HUES48 (cell line): ENCODE measurements around the gene DHRSX.
"Not testable (repeated sequence)": the region's sequence is repeated elsewhere in the genome, so short reads cannot be mapped to it uniquely, and the experiment has no call there.

Source experiments
- H3K27ac ChIP-seq: one replicate; pipeline ENCODE4 v1.7.0; 2013; ENCODE audit warnings: low read depth, low read length, inconsistent platforms
- H3K27me3 ChIP-seq: 2 replicates; pipeline ENCODE4 v1.6.1; 2013; ENCODE audit warnings: mild to moderate bottlenecking, low read length; ENCODE audit not compliant: control insufficient read depth, insufficient read depth
- H3K36me3 ChIP-seq: 2 replicates; pipeline ENCODE4 v1.6.1; 2013; ENCODE audit warnings: low read length; ENCODE audit not compliant: control insufficient read depth, insufficient read depth
- H3K4me1 ChIP-seq: 2 replicates; pipeline ENCODE4 v1.6.1; 2013; ENCODE audit warnings: mild to moderate bottlenecking, low read length; ENCODE audit not compliant: control insufficient read depth, insufficient read depth
- H3K4me3 ChIP-seq: 2 replicates; pipeline ENCODE4 v1.5.1; 2013; ENCODE audit warnings: mild to moderate bottlenecking, low read depth, low read length
- H3K9ac ChIP-seq: 2 replicates; pipeline ENCODE4 v1.6.1; 2013; ENCODE audit warnings: mild to moderate bottlenecking, low read depth, low read length, moderate library complexity
- H3K9me3 ChIP-seq: 2 replicates; pipeline ENCODE4 v1.6.1; 2013; ENCODE audit warnings: low read length; ENCODE audit not compliant: control insufficient read depth, insufficient read depth

DHRSX gene

DNA sequence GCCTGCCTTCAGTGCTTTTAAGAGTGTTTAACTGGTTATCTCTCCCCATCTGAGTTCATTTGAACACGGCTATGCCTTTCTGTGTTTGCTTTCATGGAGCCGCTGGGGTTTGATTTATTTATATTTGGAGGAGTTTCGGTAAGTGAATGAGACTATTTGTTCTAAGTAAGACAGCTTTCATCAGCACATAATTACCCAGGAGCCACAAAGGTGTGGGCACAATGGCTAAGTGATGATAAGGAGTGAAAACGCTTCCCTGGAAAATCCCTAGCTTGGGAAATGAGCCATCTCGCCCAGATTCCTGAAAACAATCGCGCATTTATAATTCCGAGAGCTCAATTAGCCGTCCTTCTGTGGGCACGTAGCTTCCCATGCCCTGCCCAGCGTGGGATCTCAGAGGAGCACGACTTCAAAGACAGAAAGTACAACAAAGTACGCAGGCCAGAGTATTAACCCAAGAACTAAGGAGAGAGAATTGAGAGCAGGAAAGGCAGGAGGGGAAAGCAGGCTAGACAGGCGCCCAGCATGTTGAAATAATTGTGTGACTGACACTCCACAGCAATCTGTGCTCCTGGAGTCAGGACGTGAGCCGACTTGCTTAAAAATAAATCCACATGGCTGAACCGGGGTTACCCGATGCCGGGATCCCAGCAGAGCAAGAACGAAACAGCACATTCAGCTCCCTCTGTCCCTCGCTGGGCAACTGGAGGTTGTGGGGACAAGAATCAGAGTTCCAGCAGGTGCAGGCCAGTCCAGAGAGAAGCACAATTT is 99.0 kb downstream of the DHRSX start:
- H3K9ac ChIP-seq: no peak overlapping the region
- H3K4me3 ChIP-seq: no peak overlapping the region
- H3K36me3 ChIP-seq: peaks cover 4% of the 10 kb centered on the region
- H3K27me3 ChIP-seq: no peaks in the 10 kb centered on the region
- H3K4me1 ChIP-seq: peaks cover 6% of the 10 kb centered on the region; the same call in 1 of the 2 replicates
- peaks cover 1% of the 10 kb centered on the region; the same call in 1 of the 2 replicates for H3K9me3 ChIP-seq
- H3K27ac ChIP-seq: peak overlapping the region; percentile 61

DNA sequence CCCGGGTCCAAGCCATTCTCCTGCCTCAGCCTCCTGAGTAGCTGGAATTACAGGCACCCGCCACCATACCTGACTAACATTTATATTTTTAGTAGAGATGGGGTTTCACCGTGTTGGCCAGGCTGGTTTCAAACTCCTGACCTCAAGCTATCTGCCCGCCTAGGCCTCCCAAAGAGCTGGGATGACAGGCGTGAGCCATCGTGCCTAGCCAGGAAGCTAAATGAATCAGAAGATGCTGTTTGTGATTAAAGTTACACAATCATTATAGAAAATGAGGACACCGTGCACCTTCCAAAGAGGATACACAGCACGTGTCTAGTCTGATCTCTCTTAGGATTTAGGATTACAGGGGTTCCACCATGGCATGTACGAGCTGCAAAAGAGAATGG is 99.6 kb downstream of the DHRSX start:
- Histone ChIP-seq H3K36me3 (peaks cover 2% of the 10 kb centered on the region; the same call in 1 of the 2 replicates), H3K9me3 (no peaks in the 10 kb centered on the region), H3K27ac (peak overlapping the region; percentile 61), H3K4me3 (no peak overlapping the region), H3K9ac (no peak overlapping the region), H3K4me1 (peaks cover 6% of the 10 kb centered on the region; the same call in 1 of the 2 replicates), H3K27me3 (no peaks in the 10 kb centered on the region)

DNA sequence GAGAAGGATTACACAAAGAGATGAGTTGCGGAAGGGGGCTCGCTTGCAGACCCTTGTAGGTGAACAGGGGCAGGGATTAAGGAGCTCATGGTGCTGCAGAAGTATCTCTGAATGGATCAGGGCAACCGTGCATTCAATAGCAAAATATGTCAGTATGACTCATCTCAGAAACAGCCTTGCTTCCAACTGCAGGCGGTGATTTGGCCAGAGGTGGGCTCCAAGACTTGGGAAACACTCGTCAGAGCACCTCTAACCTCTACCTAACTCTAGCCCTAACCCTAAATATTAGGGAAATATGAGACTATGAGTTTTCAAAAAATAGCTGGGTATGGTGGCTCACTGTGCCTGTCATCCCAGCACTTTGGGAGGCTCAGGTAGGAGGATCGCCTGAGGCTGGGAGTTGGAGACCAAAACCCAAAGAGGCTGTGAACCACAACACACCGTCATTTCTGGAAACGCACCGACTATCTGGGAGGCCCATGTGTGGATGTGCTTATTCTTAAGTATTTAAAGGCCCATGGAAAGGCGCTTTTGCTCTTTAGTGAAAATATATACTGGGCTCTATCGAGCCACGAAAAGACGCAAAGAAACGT is 102.6 kb downstream of the DHRSX start:
- 0 out of 2 replicates have a peak, but pooled peaks cover 2% of the 10 kb centered on the region for H3K36me3 ChIP-seq
- peaks cover 6% of the 10 kb centered on the region; the same call in 1 of the 2 replicates for H3K4me1 ChIP-seq
- H3K27me3 ChIP-seq: no peaks in the 10 kb centered on the region
- H3K27ac ChIP-seq: no peak overlapping the region
- H3K9ac ChIP-seq: no peak overlapping the region
- no peak overlapping the region for H3K4me3 ChIP-seq
- no peaks in the 10 kb centered on the region for H3K9me3 ChIP-seq

DNA sequence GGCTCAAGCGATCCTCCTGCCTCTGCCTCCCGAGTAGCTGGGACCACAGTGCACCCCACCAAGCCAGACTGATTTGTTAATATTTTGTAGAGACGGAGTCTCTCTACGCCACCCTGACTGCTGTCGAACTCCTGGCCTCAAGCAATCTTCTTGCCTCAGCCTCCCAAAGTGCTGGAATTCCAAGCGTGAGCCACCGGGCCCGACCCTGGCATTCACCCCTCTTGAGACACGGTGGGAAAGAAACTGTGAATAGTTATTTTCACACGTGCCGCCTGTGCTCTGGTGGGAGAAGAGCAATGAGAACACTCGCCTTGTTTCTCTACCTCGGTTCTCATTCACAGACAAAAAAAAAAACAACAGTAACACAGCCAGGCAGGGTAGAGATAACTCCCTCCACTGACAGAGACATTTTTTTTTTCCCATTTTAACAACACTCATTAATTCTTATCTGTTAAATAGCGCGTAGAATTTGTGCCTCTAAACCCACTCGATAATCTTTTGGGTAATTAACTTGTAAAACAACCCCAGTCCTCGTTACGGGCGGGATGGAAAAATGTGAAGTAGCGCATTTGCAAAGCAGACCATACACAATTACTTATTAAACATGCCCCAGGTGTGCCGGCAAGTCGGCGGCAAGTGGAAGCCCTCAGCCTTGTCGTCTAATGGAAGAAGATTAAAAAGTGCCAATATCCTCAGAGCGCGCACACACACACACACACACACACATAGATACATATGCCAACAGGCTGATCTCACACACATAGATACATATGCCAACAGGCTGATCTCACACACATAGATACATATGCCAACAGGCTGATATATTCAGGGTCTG is 103.3 kb downstream of the DHRSX start:
- H3K4me1 ChIP-seq: peaks cover 6% of the 10 kb centered on the region; the same call in 1 of the 2 replicates
- H3K9ac ChIP-seq: no peak overlapping the region
- no peaks in the 10 kb centered on the region for H3K27me3 ChIP-seq
- H3K36me3 ChIP-seq: 0 out of 2 replicates have a peak, but pooled peaks cover 2% of the 10 kb centered on the region
- H3K4me3 ChIP-seq: no peak overlapping the region
- H3K27ac ChIP-seq: no peak overlapping the region
- no peaks in the 10 kb centered on the region for H3K9me3 ChIP-seq

DNA sequence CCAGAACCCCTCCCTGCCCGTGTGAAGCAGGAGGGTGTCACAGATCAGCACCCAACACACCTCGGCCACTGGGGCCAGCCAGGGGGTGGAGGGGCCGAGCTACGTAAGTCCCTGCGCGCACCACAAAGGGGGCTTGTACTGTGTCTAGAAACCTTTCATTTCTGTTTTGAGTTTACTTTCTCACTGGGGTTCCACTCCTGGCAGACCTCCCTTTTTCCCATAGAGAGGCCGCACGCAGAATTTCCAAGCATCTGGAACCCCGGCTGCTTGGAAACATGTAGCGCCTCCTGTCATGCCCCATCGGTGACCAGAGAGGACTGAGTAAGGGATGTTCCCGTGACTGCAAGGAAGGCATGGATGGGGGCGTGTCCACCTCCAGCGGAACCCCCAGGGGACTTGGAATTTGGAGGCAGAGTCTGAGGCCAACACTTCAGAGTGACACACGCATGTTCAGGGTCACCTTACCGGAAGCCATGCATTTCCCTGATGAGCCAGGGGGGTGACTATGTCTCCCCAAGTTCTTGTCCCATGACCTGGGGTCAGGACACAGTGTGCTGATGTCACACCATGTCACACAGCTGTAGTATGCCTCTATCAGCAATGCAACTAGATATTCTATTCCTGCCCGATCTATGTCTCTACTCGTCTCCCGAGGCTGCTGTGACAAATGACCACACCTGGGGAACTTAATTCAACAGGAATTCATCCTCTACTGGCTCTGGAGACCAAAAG is 105.3 kb downstream of the DHRSX start:
- peaks cover 8% of the 10 kb centered on the region for H3K9me3 ChIP-seq
- H3K27me3 ChIP-seq: no peaks in the 10 kb centered on the region
- no peaks in the 10 kb centered on the region for H3K4me1 ChIP-seq
- no peak overlapping the region for H3K27ac ChIP-seq
- H3K36me3 ChIP-seq: peaks cover 12% of the 10 kb centered on the region; the same call in 1 of the 2 replicates
- H3K4me3 ChIP-seq: no peak overlapping the region
- no peak overlapping the region for H3K9ac ChIP-seq

DNA sequence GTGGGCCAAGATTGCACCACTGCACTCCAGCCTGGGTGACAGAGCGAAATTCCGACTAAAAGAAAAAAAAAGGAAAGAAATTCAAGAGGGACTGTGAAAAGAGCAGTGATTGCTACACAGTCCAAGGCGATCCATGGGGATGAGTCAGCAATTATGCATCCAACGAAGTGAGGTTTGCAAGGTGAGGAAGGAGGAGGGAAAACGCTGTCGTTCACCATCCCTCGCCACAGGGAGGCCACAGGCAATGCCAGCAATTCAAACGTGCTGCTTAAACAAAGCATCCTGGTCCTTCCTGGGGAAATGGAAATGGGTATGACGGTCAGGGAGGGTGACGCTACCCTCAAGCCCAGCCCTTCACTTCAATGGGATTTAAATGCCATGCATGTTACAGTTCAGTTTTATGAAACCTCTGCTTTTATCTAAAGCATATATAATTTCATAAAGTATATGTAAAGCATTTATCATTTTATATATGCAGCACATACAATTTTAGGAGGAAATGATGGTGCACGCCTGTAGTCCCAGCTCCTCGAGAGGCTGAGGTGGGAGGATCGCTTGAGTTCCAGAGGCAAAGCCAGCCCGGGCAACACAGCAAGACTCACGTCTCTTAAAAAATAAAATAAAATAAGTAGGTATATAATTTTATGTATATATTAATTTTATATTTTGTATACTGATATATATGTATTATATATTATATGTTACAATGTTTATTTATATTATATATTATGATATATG is 108.7 kb downstream of the DHRSX start:
- Histone ChIP-seq H3K4me3 (no peak overlapping the region), H3K27me3 (no peaks in the 10 kb centered on the region), H3K27ac (peak overlapping the region; percentile 61), H3K4me1 (no peaks in the 10 kb centered on the region), H3K9ac (no peak overlapping the region), H3K9me3 (peaks cover 8% of the 10 kb centered on the region), H3K36me3 (peaks cover 11% of the 10 kb centered on the region; the same call in 1 of the 2 replicates)

DNA sequence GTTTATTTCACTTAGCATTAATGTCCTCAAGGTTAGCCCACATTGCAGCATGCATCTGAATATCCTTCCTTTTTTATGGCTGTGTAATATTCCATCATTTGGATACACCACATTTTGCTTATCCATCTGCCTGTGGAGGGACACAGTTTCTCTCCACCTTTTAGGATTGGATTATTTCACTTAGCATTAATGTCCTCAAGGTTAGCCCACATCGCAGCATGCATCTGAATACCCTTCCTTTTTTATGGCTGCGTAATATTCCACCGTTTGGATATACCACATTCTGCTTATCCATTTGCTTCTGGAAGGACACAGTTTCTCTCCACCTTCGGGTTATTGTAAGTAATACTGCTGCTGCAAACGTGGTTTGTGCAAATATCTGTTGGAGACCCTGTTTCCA is 110.0 kb downstream of the DHRSX start:
- Histone ChIP-seq H3K9ac (no peak overlapping the region), H3K27ac (no peak overlapping the region)

DNA sequence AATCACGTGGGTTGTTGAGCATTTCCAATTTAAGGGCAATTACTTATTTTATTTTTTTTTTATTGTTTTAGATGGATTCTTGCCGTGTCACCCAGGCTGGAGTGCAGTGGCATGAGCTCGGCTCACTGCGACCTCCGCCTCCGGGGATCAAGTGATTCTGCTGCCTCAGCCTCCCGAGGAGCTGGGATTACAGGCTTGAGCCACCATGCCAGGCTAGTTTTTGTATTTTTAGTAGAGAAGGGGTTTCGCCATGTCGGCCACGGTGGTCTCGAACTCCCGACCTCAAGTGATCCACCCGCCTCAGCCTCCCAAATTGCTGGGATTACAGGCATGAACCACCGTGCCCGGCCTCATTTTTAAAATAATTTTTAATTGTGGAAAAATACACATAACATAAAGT is 111.0 kb downstream of the DHRSX start:
- H3K27ac ChIP-seq, H3K9ac ChIP-seq, H3K4me1 ChIP-seq, H3K27me3 ChIP-seq, H3K4me3 ChIP-seq, H3K9me3 ChIP-seq: not testable (repeated sequence)
- H3K36me3 ChIP-seq: peaks cover 11% of the 10 kb centered on the region; the same call in 1 of the 2 replicates

More for the DNA sequence above, 110.0 kb downstream of the DHRSX start:
- peaks cover 8% of the 10 kb centered on the region for H3K9me3 ChIP-seq
- H3K27me3 ChIP-seq: no peaks in the 10 kb centered on the region
- no peak overlapping the region for H3K4me3 ChIP-seq
- no peaks in the 10 kb centered on the region for H3K4me1 ChIP-seq
- H3K36me3 ChIP-seq: peaks cover 11% of the 10 kb centered on the region; the same call in 1 of the 2 replicates

DNA sequence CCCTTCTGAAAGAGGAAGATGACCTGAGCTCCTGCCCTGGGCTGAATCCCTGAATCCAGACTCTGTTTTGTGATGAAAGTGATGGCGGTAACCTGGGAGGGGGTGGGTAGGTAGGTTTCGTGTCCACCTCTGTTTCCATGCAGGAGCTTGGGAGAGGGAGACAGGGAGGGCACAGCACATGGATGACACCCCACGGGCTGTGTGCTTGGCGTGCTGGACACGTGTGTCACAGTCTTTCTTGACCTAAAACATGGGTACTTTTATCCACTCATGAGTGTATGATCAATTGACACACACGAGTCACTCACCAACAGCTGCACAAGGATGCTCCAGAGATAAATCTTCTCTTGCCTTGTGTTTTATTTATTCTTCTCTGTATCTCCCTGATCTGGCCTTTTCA is 111.5 kb downstream of the DHRSX start:
- Histone ChIP-seq H3K4me3 (no peak overlapping the region), H3K4me1 (no peaks in the 10 kb centered on the region), H3K9me3 (peaks cover 8% of the 10 kb centered on the region), H3K27ac (no peak overlapping the region), H3K9ac (no peak overlapping the region), H3K36me3 (peaks cover 11% of the 10 kb centered on the region; the same call in 1 of the 2 replicates), H3K27me3 (no peaks in the 10 kb centered on the region)

DNA sequence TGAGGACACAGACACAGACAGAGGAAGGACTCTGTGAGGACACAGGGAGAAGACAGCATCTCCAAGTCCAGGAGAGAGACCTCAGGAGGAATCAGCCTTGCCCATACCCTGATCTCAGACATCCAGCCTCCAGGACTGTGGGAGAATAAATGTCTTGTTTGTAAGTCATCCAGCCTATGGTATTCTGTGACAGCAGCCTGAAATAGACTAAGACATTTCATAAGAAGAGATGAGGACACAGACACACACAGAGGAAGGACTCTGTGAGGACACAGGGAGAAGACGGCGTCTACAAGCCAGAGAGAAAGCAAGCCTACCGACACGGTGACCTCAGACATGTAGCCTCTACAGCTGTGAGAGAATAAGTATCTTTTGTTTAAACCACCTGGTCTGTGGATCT is 112.1 kb downstream of the DHRSX start:
- no peak overlapping the region for H3K4me3 ChIP-seq
- peaks cover 8% of the 10 kb centered on the region for H3K9me3 ChIP-seq
- H3K9ac ChIP-seq: no peak overlapping the region

More for the DNA sequence above, 112.1 kb downstream of the DHRSX start:
- no peaks in the 10 kb centered on the region for H3K27me3 ChIP-seq
- peaks cover 11% of the 10 kb centered on the region; the same call in 1 of the 2 replicates for H3K36me3 ChIP-seq
- no peak overlapping the region for H3K27ac ChIP-seq
- H3K4me1 ChIP-seq: no peaks in the 10 kb centered on the region
